ENCODE data around the gene GPRC5B. TPM values are rescaled to one million over a fixed set of nuclear protein-coding genes. Genes with fewer than 3 reads are reported as not detected.
A peak's percentile ranks its signal among the peaks of the same experiment; 100 is the strongest.

Gene GPRC5B
- total and polyA plus RNA-seq, 2 of the 8 experiments (the other 6 are each of a cell fraction or from before 2014, with no cell fraction given) = 106 to 160 TPM

DNA sequence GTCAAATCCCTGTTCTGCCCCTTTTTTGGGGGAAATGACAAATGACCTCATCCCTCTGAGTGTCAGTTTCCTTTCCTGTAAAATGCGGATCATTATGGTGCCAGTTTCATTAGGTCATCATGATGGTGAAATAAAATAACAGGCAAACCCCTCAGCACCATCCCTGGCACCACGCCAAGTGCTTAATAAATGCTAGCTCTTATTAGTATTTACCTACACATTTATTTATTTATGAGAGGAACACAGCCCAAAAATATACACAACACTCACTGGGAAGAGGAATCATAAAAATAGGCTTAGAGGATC, 28.6 kb upstream of the GPRC5B start:
- H2AFZ ChIP-seq (ENCODE audit: low read length) = no peak overlapping the region
- POLR2A ChIA-PET (ENCODE audit: partially characterized antibody) = interaction anchor here (1.3 kb wide), 1 partner anchor 15 kb away, joined by 3 read pairs; no protein-coding TSS in a partner anchor
- TF ChIP-seq POLR2A (IDR thresholded peaks at IDR 0.05; ENCODE audit: control extremely low read depth in 1 of 2, low read depth in 2 of 2, low read length in 2 of 2) = no peak

More for the DNA sequence above, 28.6 kb upstream of the GPRC5B start:
- Histone ChIP-seq H3K4me1 (replicated peaks in 1 of 4; ENCODE audit: control insufficient read depth in 3 of 4, insufficient read depth in 4 of 4, low read length in 3 of 4) (no peaks in the 10 kb centered on the region; a peak in 1 of 7 replicates), H2BK12ac (ENCODE audit: low read depth, low read length) (peak overlapping the region; percentile 68; the same call in 1 of the 2 replicates), H2BK20ac (ENCODE audit: low read length) (no peak overlapping the region; the same call in 1 of the 2 replicates), H3K27ac (ENCODE audit: low read depth, low read length) (no peak overlapping the region), H3K36me3 (ENCODE audit: control insufficient read depth in 2 of 4, insufficient read depth in 4 of 4, low read length in 3 of 4) (no peaks in the 10 kb centered on the region), H3K4ac (replicated peaks; ENCODE audit: insufficient read length, low read depth, low read length) (no peak overlapping the region), H3K4me3 (ENCODE audit: extremely low read depth in 1 of 4, insufficient read depth in 2 of 4, low read depth in 3 of 4, low read length in 4 of 4) (no peak overlapping the region), H3K9ac (replicated peaks in 1 of 4; ENCODE audit: extremely low read depth in 1 of 4, low read depth in 3 of 4, low read length in 3 of 4) (no peak overlapping the region), H2BK120ac (replicated peaks; ENCODE audit: low read depth, low read length) (no peak overlapping the region), H2AK5ac (ENCODE audit: low read depth, low read length) (no peak overlapping the region), H4K5ac (ENCODE audit: insufficient read length, low read depth, low read length) (no peak overlapping the region), H3K4me2 (ENCODE audit: insufficient read depth in 1 of 2, low read depth in 2 of 2, low read length in 2 of 2) (no peak overlapping the region), H3K79me2 (ENCODE audit: control insufficient read depth in 1 of 2, insufficient read depth in 2 of 2, low read length in 2 of 2) (no peaks in the 10 kb centered on the region), H2BK15ac (ENCODE audit: low read length) (no peak overlapping the region), H3K56ac (replicated peaks; ENCODE audit: insufficient read length, low read depth, low read length) (no peak overlapping the region), H3K9me3 (ENCODE audit: insufficient read depth in 2 of 2, low read depth in 1 of 2, low read length in 1 of 2) (no peaks in the 10 kb centered on the region; a peak in 1 of 4 replicates), H2BK5ac (ENCODE audit: low read depth, low read length) (no peak overlapping the region), H4K8ac (ENCODE audit: extremely low read depth, insufficient read depth, low read length) (no peak overlapping the region), H3K79me1 (ENCODE audit: low read depth, low read length) (no peaks in the 10 kb centered on the region), H3K27me3 (replicated peaks in 1 of 4; ENCODE audit: control insufficient read depth in 3 of 4, extremely low read depth in 1 of 4, insufficient read depth in 3 of 4, low read length in 3 of 4) (no peaks in the 10 kb centered on the region), H3K23ac (ENCODE audit: insufficient read length) (no peak overlapping the region), H3K14ac (ENCODE audit: insufficient read length) (no peak overlapping the region), H4K91ac (replicated peaks; ENCODE audit: insufficient read length, low read length) (no peak overlapping the region), H3K18ac (ENCODE audit: extremely low read depth, low read length) (no peak overlapping the region), H4K20me1 (replicated peaks in 1 of 2; ENCODE audit: control insufficient read depth in 1 of 2, insufficient read depth in 2 of 2, low read length in 2 of 2) (no peaks in the 10 kb centered on the region), H3K23me2 (ENCODE audit: low read depth, low read length) (no peaks in the 10 kb centered on the region)
- CTCF ChIA-PET (ENCODE audit: partially characterized antibody) = interaction anchor here (0.7 to 7.5 kb wide), 11 partner anchors 10 to 472 kb away, joined by 3 to 139 read pairs (median 3); no protein-coding TSS in a partner anchor
- 86% methylated on average over 2 of the region's 2 CpGs; no CpG with 5 or more reads in 1 of the 2 experiments for WGBS, 2 experiments (ENCODE audit: extremely low coverage in 1 of 2, insufficient coverage in 1 of 2, insufficient read length in 1 of 2, insufficient replicate concordance in 2 of 2, low coverage in 1 of 2, low lambda C conversion rate in 2 of 2, missing lambda C conversion rate in 1 of 2)
- no peak for DNase-seq (ENCODE audit: low read depth in 1 of 2, low spot score in 2 of 2)
- no peak for FAIRE-seq
